HS-5 (cell line): ENCODE results near the gene KNSTRN.
A peak's percentile ranks its signal among the peaks of the same experiment; 100 is the strongest.

Experiments used
- DNase-seq: peaks from one replicate; pipeline ENCODE4 v3.0.0-alpha.2; 2012; ENCODE audit warnings: low read depth

The KNSTRN gene, protein sequence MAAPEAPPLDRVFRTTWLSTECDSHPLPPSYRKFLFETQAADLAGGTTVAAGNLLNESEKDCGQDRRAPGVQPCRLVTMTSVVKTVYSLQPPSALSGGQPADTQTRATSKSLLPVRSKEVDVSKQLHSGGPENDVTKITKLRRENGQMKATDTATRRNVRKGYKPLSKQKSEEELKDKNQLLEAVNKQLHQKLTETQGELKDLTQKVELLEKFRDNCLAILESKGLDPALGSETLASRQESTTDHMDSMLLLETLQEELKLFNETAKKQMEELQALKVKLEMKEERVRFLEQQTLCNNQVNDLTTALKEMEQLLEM

DNA sequence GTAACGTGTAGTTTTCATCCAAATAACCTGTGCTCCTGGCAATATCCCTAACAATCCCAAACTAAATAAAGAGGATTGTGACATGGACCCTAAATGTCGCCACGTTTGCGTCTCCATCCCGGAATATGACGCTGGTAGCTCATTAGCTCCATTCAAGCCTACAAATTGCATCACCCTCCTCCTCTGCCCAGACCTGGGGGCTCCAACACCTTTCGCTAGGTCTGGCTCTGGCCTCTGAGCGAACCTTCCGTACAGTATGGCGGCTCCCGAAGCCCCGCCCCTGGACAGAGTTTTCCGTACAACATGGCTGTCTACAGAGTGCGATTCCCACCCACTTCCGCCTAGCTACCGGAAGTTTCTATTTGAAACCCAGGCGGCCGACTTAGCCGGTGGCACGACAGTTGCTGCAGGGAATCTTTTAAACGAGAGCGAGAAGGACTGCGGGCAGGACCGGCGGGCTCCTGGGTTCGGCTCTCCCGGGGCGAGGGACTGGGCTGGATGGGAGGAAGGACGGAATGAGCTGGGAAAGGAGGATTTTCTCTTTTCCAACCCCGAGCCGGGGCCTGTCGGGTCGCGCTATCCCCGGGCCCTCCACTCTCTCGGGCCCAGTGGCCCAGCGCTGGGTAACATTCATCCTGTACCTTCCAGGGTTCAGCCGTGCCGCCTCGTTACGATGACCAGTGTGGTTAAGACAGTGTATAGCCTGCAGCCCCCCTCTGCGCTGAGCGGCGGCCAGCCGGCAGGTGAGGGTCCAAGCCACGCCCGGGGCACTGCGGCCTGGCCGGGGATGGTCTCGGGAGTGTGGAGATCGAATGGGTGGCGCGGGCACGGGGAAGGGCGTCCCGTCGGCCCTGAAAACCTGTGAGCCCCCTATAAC, at the start of gene KNSTRN:
TSS of gene KNSTRN (plus strand) at position 142 of the 877 bp plus-strand sequence. CDS start at position 257, 115 bp downstream.
- peak; percentile 80 for DNase-seq

DNA sequence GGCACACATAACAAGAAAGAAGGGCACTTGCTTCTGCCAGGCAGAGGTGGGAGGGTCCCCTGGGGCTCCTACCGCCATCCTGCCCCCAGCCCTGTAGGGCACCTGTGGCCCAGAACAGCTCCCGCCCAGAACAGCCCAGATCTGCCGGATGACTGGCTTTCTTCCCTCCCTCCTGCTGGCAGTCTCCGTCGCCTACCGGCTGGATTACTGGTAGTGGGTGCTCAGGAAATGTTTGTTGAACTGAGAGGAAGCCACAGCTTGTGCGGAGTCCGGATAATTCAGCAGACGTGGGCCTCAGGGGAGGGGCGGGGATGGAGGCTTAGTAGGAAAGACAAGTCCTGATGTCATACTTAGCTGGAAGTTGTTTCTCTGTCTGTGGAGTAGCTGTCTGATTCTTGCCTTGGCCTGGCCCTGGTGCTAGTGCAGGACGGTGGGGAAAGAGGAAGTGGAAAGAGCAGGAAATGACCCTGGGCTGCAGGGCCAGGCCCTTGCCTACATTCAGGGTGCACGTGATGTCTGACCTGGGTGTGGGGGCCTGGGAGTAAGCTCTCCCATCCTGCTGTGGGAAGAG, 48.5 kb upstream of the KNSTRN start:
- no peak for DNase-seq

DNA sequence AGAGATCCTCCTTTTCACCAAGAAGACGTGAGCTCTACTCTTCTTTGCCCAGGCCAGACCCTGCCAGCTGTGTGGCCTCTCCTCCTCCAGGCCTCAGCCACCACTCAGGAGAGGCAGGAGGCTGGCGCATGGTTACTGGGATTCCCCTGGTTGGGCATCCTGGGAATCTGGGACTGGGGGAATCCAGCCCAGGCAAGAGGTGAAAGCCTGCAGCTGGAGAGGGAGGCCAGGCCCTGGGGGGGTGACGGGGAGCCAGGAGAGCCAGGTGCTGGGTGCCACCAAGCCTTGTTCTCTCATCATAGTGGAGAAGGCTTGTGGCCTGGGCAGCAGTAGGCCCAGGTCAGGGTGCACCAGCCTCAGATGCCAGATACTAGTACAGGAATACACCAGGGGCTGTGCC, 48.0 kb upstream of the KNSTRN start:
- DNase-seq = no peak

DNA sequence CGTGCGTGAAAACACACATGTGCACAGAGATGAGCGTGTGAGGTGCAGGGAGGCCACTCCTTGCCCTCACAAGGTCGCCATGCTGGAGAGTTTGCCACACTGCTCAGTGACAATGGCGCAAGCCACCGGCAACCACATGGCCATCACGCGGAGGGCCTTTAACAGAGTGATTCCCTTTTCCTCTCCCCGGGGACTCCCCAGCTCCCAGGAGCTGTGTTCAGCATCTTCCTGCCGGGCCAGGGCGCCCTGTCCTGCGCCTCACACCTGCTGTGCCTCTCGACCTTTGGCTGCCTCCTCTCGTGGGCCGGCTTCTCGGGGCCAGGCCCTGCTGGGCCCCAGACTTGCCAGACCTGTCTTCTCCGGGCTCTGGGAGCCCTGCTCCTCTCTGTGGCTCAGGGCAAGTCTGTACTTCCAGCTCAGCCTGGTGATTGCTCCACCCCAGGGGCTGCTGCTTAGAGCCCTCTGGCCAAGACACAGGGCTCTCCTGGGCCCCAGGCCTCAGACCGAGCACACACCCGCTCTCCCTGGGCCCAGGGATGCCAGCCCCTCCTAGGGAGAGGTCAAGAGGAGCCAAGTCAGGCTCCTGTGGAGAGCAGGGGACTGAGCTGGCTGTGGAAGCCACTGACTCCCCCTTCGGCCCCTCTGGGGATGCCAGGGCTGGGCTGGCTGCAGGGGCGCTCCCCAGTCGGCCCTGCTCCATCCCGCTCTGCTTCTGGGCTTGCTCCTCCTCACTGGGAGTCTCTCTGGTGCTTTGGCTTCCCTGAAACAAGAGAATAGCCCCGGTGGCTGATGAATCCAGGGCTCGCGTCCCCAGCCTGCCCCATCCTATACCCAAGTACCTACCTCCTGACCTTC, 47.4 kb upstream of the KNSTRN start:
- no peak for DNase-seq

DNA sequence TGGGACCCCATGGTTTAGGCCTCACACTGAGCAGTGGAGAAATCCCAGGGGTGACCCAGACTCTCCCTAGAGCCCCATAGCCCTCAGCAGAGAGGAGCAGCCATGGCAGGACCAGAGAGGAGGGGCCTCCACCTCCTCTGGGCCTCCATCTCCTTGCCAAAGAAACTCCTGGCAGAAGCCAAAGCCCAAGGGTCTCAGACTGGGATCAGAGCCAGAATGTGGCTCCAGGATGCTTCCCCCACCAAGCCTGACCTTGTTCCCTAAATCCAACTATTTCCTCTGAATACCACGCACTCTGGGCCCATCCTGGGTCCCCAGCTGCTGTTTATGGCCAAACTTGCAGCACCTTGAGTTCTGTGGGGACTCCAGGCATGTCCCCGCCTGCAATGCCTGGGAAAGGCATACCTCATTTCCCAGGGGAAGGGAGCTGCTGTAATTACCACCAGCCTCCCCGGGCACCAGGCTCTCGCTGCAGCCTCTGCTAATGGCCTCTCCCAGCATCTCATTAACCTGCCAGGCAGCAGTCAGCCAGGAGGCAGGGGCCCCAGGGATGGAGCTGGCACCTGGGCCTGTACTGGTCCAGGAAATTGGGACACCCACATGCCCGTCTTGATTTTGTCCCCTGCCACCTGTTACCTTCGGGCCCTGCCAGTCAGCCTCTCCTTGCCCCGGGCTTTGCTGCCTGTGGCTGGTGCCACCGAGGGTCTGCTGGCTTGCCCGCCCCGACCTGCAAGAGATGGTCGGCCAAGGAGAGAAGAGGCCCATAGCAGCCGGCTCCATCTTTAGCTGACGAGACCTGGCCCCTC, 46.4 kb upstream of the KNSTRN start:
- no peak for DNase-seq

DNA sequence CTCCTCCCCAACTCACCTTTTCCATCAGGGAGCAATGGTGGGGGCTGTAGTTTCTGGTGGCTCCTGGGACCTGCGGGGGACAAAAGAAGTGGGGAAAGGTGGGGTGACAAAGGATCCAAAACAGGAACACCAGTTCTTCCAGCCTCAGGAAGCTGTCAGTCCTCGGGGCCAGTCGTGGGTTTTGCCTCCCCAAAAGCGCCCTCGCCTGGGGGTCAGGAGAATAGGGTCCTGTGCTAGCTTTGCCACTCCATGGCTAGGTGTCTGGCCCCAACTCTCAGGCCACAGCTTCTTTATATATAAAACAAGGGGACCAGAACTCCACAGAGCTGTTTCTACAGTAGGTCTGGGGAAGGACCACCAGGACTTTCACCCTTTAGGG, 45.8 kb upstream of the KNSTRN start:
- no peak for DNase-seq

DNA sequence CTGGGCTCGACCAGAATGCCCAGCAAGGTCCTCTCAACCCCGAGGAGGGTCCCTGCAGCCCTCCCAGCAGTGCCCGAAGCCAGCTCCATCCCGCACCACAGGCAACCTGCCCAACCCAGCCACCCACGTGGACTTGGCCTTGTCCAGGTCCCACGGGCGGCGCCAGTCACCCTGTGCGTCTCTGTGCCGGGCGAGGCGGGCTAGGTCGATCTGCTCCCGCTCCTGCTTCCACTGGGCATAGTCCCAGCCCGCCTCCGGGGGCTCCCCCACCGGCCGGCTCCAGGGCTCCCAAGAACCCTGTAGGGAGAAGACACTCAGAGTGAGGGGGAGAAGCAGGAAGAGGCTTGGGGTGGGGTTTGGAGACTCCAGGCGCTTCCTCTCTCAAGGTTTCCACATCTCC, 44.9 kb upstream of the KNSTRN start:
- no peak for DNase-seq

DNA sequence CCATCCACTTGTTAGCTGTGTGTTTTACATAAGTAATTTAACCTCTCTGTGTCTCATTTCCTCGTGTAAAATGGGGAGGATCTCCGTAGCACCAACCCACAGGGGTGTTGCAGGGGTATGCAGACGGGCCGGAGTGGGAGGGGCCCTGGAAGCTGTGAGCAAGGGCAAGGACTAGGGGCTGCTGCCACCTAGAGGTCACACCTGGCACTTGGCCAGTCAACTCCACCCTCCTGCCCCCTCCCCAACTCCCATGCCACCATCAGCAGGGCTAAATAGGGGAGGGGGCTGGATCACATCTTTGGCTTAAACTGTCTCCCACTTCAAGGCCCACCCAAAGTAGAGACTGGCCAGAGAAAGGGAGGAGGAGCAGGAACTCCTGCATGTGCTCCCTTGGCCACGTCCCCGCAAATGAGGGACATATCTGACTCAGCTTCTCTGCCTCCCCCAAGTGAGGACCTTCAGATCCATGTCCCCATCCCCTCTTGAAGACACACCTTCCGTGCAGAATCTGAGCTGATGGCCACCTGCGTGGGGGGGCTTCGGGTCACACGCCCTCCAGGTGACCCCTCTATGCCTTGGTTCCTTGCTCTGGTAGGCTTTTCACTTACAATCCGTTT, 44.4 kb upstream of the KNSTRN start:
- no peak for DNase-seq

DNA sequence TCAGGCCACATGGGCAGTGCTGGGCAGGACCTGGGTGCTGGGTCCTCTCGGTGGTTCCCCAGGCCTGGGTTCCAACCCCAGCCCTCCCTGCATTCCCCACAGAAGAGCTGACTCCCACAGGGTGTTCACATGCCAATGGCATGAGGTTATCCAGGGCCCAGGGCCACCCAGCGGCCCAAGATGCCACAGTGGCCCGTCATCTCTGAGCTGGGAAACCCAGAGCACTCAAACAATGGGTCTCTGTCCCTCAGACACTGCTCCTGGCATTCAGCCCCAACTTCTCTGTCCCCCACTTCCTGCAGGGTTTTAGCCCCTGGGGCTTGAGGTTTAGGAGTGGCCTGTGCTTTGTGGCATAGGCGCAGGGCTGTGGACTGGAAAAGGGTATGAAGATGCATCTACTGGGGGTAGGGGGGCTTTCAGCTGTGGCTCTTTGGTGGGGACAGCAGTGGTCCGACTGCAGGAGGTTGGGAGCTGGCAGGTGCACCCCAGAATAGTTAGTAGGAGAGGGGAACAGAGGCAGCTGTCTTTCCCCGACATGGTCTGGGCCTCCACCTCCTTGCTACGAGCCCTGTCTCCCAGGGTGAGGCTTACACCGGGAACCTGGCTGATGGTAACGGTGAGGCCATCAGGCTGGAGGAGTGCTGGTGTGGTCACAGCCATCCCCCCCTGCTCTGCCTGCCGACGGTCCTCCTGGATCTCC, 43.5 kb upstream of the KNSTRN start:
- peak; percentile 85 for DNase-seq

DNA sequence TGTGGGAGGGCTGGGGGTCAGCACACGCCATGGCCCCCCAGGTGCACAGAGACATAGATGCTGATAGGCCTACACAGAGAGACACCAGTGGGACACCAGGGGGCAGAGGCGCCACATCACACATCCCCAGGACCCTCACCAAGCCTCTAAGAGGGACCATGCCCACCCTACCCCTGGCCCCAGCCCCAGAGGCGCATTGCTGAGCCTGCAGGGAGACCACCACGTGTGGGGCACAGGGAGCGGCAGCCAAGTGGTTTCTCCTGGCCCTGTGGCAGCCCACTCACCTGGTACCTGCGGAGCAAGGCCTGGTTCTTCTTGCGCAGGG, 42.9 kb upstream of the KNSTRN start:
- no peak for DNase-seq

DNA sequence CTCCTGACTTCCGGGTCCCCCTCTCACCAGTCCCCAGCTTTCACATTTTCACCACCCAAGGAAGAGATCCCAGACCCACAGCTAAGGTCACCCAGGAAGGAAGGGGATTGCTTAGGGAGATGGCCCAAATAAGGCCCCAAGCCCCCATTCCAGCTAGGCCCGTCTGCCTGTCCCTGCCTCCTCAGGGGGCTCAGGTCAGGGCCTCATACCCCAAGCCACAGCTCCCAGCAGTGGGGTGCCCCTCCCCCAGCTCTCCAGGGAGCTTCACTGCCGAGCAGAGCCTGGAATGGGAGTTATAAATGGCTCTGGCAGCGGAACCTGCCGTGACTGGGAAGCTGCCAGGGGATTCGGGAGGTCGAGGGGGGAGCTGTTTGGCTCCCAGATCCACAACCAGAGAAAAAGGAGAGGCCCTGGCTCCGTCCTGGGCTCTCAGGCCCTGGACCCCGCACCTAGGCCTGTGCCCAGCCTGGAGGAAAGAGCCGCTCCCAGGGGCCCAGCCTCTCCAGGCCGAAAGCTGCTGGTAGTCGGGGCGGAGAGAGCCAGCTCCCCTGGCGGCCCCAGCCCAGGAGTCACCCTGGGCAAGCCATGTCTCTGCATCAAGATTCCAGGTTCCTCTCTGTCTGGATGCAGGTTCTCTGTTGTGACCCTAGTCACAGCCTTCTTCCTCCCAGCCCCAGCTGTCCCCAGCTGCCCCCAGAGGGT, 42.3 kb upstream of the KNSTRN start:
- no peak for DNase-seq

DNA sequence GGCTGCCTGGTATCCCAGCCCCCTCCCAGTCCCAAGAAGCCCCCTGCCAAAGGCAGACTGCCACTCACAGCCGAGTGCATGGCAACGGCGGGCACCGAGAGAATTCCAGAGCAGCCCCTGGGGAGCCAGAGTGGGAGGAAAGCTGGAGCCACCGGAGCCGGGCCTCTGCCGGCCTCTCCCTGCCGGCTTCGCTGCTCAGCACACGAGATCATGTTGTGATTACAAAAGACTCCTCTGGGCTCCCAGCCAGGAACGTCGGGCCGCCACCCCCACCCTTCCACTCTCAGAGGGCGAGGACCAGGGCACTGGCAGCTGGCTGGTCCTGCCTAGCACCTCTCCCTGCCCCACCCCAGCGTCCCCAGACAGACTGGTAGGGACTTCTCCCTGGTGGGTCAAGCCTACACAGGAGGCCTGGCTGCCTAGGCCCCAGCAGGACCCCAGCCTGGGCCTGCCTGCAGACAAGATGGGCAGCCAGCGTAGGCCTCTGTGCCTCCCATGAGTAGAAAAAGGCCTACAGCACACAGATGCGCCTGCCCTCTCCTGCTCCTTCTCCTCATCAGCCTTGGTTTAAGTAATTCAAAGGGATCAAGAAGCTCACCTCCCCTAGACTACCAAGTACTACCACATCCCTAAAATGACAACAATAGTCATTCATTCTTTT, 41.7 kb upstream of the KNSTRN start, which contains the start of gene CCDC9B:
TSS of gene CCDC9B (minus strand) at position 200 of the 661 bp plus-strand sequence. CDS start at position 80, 120 bp downstream.
- no peak for DNase-seq

DNA sequence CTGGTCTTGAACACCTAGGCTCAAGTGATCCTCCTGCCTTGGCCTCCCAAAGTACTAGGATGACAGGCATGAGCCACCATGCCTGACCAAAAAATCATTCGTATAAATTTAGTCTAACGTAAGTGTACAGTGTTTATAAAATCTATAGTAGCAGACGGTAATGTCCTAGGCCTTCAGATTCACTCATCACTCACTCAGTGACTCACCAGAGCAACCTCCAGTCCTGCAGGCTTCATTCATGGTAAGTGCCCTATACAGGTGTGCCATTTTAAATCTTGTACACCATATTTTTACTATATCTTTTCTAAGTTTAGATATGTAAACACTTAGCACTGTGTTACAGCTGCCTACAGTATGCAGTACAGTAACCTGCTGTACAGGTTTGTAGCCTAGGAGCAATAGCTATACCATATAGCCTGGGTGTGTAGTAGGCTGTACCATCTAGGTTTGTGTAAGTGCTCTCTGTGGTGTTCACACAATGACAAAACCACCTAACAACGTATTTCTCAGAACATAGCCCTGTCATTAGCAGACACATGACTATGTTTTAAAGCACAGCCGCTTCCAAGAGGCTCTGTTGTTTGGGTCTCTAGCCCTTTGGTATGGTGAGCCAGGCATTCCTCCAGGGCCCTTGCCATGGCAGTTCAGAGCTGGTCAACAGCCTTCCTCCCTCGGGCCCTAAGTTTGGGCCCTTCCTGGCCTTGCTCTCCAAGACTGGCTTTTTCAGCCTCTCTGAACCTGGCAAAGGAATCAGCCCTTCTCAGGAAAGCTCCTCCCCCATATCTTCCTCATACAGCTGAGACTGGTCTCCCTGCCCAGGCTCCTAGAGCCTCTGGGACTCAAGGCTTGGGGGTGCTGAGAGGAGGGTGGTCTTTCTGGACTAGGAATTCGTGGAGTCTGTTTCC, 39.9 kb upstream of the KNSTRN start:
- DNase-seq = no peak

DNA sequence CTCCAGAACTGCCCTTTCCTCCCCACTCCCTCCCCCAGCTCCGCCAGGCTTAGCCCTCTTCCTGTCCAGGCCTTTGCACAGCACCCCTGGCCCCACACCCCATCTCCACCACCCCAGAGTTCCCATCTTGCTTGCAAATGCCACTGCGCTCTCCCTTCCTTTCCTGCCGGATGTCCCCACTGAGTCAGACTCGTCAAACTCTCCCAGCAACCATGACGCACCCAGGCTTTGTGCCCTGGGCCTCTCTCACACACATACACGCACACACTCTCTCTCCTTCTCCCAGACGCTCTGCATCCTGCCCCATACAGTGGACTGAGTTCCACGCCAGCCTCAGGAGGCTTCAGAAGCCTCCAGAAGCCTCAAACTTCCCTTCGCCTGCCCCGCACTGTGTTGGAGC, 39.0 kb upstream of the KNSTRN start:
- DNase-seq = peak; percentile 89

DNA sequence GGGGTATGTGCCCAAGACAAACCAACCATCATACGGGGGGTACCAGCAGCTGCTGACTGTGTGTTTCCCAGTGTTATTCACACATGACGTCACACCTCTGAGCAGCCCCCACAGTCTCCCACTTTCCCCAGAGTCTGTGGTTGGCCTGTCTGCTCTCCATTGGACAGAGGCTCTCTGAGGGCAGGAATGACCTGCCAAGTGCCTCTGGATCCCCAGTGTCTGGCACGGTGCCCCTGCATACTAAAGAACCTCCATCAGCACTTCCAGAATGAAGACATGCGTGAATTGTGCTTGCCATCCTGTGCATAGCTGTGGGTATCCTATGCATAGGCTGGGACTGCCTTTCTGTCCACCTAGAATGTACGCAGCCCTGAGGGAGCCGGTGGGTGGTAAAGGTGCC, 38.3 kb upstream of the KNSTRN start:
- DNase-seq = no peak

DNA sequence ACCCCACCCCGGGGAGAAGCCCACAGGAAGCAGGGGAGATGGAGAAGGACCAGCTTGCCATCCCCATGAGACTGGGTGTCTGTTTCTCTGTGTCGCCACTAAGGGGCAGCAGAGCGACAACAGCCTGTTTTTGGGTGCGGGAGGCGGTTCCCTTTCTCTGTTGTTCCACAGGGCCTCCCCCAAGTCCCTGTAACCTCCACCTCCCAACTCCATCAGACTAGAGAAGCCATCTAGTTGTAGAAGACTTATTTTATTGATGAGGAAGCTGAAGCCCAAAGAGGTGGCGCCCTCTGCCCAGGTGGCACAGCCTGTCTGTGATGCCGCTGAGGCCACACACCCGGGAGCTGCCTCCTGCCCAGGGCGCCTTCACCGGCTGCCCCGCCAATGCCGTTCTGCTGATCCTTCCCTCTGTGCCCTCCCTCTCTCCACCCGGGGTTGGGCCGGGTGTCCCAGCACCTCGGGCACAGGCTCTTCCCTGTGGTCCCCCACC, 37.8 kb upstream of the KNSTRN start:
- DNase-seq = no peak

DNA sequence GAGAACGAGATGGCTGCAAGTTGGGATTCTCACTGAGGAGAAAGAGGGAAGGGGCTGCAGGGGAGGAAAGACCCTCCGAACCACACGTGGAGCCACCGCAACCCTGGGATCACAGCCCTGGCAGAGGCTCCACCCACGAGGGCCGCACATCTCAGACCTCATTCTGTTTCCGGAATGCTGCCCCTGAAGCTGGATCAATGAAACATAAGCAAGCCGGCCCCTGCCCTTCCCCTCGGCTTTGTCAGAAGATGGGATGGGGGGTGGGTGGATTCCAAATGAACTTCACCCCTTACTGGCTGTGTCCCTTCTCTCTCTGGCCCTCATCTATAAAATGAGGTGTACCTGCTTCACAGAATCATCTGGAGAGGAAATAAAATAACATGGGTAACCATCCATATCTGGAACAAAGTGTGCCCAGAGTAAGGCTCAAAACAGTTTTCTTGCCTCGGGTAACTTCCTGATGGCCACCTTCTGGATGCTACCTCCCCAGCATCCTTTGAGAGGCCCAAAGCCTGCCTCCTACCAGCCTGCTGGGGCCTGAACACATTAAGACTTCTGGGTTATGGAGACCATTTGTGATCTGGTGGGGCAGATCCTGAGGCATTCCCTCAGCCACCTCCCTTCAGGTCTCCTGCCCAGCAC, 37.2 kb upstream of the KNSTRN start:
- no peak for DNase-seq
